HG03097 (cell line): ENCODE measurements around the gene PDE4B.
"Not testable (repeated sequence)": the region's sequence is repeated elsewhere in the genome, so short reads cannot be mapped to it uniquely, and the experiment has no call there.

Experiments
- ATAC-seq: cut with Tn5 transposase; IDR thresholded peaks from one replicate; pipeline ENCODE4 v1.9.1; 2021; ENCODE audit not compliant: unreplicated experiment, low FRiP score

PDE4B gene

DNA sequence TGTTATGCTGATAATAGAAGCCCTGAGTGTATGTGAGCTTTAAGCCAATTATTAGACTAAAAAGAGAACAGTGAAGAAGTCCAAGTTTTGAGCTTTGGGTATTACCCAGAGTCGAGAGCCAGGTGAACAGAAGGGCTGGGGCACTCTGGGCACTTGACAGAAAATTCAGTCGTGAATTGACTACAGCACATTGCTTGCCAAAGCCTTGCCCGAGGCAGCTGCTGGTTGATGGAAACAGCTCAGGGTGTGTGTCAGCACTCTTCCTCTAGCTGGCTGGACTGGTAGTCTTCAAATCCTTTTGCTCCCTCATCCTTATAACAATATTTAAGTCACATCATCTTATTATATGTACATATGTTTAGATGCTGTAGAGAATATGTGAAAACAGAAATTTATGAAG is 21.3 kb downstream of the PDE4B start:
- ATAC-seq: no peak

DNA sequence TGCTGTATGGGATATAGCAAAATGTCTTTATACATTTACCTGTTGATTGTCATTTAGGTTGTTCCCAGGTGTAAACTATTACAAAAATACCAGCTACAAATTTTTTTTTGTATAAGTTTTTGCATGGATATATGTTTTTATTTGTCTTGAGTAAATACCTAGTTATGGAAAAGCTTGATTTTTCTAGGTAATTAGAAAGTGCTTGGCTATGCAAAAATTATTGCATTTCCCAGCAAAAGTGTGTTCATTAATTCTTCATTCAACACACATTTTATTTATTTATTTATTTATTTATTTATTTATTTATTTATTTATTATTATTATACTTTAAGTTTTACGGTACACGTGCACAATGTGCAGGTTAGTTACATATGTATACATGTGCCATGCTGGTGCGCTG is 22.1 kb downstream of the PDE4B start:
- ATAC-seq: no peak

DNA sequence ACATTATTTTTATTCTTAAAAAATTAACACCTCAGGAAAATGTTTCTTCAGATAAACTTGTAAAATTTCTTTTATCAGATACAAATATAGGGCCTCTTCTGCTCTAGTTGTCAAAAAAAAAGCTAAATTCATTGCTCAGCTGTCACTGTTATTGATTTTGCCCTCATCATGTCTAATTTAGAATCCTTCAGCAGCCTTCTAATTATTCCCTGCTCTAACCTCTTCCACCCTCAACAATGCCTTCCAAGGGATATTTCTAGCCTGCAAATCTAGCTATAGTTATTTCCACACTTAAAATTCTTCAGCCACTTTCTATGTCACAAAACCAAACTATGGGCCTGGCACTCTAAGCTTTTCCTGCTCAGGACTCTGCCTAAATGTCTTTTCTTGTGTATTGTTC is 25.2 kb downstream of the PDE4B start:
- ATAC-seq: no peak

GRCh38 chr1:65818966-65819365 is 26.3 kb downstream of the PDE4B start:
- ATAC-seq: no peak

DNA sequence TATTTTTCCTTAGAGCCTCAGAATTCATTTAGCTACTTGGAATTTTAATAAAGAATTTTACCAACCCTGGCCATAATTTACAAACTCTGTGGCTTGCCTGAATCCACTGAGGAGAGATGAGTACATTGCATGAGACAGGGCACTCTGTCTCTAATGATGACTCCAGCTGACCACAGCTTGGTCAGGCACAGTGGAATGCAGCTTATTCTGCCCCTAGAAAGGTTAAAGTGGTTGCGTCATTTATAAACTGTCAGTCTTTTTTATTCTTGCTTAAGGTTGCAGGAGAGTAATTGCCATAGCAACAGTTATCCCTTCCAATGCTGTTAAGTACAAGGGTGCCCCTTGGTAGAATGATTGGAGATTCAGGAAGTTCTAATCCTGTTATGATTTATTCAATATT is 28.3 kb downstream of the PDE4B start:
- ATAC-seq: no peak

DNA sequence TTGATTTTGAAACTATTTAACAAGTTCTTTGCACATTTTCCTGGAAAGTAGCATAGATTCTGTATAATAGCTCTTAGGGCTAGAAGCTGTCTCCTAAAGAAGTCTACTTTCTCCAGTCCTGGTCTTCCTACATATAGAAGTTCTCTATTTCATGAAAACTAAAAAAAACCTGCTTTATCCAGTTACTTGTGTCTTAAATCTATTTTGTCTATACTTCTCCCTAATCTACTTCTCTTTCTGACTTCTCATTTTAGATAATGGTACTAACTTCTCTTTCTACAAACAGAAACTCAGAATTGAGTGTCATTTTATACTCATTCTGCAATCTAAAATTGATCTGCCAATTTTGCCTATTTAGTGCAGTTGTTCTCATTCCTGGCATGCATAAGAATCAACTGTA is 28.7 kb downstream of the PDE4B start:
- no peak for ATAC-seq

GRCh38 chr1:65824103-65824502 is 31.4 kb downstream of the PDE4B start:
- no peak for ATAC-seq

- ATAC-seq: no peak
Measured at GRCh38 chr1:65825741-65826140, 33.0 kb downstream of the PDE4B start.

DNA sequence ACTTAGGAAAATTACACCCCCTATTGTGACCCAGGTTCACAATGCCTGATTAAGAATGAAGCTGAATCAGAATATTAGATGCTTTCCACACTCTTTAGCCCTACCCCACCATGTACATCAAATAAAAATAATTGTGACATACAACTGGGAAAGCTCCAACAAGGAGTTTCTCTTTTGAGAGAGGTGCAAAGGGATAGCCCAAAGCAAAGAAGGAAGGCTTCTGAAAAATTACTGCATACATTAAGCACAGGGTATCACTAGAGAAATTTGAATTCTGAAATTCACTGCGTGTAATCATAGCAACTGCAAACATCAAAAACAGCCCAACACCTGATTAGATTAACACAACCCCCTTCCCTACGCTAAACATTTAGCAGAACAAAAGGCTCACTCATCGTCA is 34.1 kb downstream of the PDE4B start:
- ATAC-seq: no peak

DNA sequence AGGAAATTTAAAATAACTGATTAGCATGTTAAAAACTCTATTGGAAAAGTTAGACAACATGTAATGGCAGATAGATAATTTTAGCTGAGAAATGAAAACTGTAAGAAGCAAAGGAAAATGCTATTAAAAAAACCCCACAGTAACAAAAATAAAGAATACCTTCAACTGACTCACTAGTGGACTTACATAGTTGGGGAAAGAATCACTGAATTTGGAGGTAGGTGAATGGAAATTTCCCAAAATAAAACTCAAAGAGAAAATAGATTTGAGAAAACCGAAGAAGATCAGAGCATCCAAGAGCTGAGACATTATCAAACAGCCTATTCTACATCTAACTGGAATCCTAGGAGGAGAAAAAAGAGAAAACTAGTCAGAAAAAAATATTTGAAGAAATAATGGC is 34.7 kb downstream of the PDE4B start:
- ATAC-seq: no peak

GRCh38 chr1:65830306-65830705 is 37.6 kb downstream of the PDE4B start:
- no peak for ATAC-seq

DNA sequence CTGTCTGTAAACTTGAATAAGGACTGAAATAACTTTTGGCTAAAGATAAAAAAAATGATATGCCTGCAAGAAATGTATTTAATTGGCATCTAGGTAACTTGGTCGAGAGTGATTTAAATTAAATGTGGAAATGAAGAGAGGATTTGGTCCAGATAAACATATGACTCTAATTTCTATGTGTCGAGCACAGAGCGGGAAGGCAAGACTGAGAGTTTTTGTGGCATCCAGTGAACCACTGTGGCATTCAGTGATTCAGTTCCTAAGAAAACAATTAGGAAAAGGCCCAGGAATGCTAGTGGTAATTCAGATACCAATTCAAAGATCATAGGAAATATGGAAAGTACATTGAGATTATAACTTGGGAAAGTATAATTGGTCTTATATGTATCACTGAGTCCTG is 39.6 kb downstream of the PDE4B start:
- ATAC-seq: no peak

DNA sequence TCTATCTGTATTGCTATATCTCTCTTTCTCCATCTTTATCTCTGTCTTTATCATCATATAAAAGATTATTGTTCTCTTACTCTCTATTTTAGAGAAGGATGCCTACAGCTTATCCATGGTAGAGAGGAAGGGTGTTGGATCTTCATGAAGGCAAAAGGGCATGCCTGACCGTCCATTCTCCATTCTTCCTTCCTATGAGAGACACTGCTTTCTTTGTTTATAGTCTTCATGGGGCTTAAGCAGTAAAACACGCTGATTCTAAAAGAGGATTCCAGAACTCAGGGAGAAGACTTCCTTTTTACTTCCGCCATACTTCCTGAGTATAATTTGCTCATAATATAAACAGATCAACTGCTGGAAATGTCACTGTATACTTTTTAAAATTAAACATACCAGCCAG is 44.0 kb downstream of the PDE4B start:
- ATAC-seq: no peak

DNA sequence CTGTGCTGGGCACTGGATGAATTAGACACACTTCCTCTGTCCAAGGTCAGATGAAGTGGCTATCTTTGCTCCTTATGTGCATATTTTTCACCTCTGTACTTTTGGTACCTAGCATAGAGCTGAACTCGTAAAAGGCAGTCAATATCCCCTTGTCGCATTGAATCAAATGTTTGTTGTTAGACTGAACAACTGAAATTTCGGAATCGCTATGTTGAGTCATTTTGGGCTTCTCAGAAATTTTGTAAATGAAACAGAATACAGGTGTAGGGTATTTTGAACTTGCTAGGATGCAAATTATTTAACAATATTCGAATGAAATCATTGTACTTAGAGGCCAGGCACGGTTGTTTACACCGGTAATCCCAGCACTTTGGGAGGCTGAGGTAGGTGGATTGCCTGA is 48.0 kb downstream of the PDE4B start:
- no peak for ATAC-seq

GRCh38 chr1:65844296-65844695 is 51.6 kb downstream of the PDE4B start:
- ATAC-seq: no peak

DNA sequence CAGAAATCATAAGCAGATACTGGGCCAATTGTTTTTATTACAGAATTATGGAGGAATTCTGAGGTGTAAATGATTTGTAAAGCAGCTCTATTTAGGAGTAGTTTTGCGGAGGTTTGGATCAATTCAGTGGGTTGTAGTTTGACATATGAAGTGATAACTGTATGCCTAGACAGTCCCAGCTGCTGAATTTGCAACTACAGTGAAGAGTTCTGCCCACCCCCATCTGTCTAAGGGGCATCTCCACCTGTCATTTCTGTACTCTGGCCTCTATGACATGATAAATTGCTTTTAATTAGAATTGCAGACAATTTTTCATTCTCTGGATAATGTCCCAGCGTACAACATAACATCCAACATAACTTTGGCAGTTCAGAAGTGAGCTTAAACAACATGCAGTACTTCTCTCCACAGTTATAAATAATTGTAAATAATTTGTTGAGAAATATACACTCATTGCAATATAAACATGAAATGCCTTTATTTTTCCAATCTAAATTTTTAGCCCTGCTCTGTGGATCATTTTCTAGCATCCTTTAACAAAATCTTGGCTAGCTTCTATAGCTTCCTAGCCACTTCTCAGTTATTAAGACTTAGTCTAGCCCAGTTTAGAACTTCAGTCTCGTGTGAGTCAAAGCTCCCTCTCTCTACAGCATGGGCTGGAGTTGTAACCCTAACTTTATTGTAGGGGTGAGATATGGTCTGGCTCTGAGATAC is 52.3 kb downstream of the PDE4B start:
- no peak for ATAC-seq

DNA sequence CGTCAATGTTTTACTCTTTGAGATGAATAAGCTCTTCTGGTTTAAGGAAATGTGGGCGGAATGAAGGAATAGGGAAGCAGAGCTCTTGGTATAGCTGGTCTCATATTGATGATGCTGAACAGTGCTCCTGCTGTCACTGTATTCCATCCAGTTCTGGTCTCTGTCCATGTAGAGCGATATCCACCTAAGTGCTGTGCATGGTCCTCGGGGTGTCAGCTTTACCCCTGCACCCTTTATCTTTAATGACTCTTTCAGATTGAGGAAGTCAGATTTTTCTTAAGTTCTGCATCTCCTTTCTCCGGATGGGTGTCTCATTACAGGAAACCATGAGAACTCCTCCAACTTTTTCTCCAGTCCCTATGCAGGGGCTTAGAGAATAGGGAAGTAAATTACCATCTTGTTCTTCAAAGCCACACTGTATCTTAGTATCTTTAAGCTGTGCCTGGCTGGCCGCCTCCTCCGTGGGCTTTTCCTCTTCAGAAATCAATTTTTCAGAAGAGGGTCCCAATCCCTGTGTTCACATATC is 52.9 kb downstream of the PDE4B start:
- no peak for ATAC-seq

DNA sequence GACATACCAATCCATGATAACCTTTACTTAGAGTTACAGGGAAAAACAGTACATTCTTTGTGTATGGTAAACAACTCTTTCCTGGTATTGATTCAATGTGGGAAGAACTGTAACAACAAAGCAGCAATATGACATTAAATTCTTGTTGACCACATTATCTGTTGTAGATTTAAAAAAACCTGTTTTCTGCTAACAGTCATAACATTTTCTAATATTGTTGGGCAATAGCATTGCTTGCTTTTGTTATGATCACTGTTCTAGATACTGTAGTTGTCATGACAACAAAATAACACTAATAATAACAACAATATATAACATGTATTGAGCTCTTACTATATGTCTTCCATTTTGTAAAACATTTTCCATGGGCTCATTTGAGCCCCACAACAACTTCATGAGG is 54.2 kb downstream of the PDE4B start:
- ATAC-seq: no peak

DNA sequence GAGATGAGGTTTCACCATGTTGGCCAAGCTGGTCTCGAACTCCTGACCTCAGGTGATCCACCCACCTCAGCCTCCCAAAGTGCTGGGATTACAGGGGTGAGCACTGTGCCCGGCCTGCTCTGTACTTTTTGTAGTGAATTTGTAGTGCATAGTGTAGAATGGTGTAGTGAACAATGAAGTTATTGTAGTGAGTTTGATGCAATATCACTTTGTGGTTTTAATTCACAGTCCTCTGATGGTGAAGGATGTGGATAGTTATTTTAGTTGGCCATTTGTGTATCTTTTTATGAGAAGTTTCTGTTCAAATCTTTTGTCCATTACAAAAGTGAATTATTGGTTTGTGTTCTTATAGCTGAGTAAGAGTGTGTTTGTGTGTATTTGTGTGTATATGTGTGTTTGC is 57.6 kb downstream of the PDE4B start:
- no peak for ATAC-seq

DNA sequence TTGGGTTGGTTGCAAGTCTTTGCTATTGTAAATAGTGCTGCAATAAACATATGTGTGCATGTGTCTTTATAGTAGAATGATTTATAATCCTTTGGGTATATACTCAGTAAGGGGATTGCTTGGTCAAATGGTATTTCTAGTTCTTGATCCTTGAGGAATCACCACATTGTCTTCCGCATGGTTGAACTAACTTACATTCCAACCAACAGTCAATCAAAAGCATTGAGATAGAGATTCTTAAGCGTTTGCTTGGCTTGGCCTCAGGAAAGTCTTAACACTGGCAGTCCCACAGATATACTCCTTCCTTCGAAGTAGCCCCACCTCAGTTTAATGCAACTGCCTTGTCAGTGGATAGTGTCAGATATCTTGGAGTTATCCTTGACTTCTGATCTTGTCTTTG is 63.9 kb downstream of the PDE4B start:
- not testable (repeated sequence) for ATAC-seq

GRCh38 chr1:65866439-65866838 is 73.7 kb downstream of the PDE4B start:
- no peak for ATAC-seq

GRCh38 chr1:65872301-65872700 is 79.6 kb downstream of the PDE4B start:
- ATAC-seq: no peak

DNA sequence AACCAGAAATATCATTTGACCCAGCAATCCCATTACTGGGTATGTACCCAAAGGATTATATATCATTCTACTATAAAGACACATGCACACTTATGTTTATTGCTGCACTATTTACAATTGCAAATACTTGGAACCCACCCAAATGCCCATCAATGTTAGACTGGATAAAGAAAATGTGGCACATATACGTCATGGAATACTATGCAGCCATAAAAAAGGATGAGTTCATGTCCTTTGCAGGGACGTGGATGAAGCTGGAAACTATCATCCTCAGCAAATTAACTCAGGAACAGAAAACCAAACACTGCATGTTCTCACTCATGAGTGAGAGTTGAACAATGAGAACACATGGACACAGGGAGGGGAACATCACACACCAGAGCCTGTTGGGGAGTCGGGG is 85.6 kb downstream of the PDE4B start:
- ATAC-seq: not testable (repeated sequence)
